Measurements from ENCODE around the gene B4GALT7.

DNA sequence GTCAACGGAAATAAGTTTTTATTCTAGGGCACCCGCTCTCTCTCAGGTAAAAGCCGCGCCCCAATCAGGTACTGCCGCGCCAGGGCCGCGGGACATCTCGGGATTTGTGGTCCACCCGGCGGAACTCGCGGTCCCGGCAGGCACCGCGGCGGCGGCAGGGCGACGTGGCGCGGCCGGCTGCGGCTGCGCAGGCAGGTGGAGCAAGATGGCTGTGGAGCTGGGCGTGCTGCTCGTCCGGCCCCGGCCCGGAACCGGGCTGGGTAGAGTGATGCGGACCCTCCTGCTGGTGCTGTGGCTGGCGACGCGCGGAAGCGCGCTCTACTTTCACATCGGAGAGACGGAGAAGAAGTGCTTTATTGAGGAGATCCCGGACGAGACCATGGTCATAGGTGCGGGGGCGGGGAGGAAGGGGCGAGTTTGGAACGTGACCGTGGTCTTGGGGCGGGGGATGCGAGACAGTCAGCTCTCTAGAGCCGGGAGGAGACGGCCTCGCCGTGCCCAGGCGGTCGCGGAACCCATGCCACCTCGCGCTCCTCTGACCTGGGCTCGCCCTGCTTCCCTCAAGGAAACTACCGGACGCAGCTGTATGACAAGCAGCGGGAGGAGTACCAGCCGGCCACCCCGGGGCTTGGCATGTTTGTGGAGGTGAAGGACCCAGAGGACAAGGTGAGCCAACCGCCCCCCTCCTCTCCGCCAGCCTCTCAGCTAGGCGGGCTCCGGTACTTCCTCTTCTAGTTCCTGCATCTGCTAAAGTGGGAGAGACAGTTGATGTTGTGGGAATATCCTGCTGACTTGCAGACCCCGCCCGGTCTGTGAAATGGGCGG, 7.7 kb upstream of the B4GALT7 start, which contains the start of gene TMED9:
- TF ChIP-seq POLR2AphosphoS5 (IDR thresholded peaks at IDR 0.05), result peak; percentile 88 to 95
- TF ChIP-seq, protein P1, sequence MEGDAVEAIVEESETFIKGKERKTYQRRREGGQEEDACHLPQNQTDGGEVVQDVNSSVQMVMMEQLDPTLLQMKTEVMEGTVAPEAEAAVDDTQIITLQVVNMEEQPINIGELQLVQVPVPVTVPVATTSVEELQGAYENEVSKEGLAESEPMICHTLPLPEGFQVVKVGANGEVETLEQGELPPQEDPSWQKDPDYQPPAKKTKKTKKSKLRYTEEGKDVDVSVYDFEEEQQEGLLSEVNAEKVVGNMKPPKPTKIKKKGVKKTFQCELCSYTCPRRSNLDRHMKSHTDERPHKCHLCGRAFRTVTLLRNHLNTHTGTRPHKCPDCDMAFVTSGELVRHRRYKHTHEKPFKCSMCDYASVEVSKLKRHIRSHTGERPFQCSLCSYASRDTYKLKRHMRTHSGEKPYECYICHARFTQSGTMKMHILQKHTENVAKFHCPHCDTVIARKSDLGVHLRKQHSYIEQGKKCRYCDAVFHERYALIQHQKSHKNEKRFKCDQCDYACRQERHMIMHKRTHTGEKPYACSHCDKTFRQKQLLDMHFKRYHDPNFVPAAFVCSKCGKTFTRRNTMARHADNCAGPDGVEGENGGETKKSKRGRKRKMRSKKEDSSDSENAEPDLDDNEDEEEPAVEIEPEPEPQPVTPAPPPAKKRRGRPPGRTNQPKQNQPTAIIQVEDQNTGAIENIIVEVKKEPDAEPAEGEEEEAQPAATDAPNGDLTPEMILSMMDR (IDR thresholded peaks at IDR 0.05), result peak in 4 of 6 experiments; percentile 27 to 55 (median 44)
